ENCODE results near the gene RAB24. TPM values are rescaled to one million over a fixed set of nuclear protein-coding genes. Genes with fewer than 3 reads are reported as not detected.

The RAB24 gene
- total and polyA plus RNA-seq, 2 donors from 2014 or later: 25.0 to 77.6 TPM

- peak in 1 of 5 donors; percentile 61 for DNase-seq
- intact Hi-C loops (cut with DNase I): no loop called here
- Histone ChIP-seq H3K27ac (ENCODE audit: low read depth in 2 of 2, low read length in 2 of 2) (no peak overlapping the region), H3K4me3 (ENCODE audit: low read length in 3 of 3) (no peak overlapping the region), H3K9ac (ENCODE audit: low read length in 3 of 3) (no peak overlapping the region), H3K36me3 (ENCODE audit: control insufficient read depth in 2 of 3, insufficient read depth in 3 of 3, low read length in 3 of 3) (peaks cover 0 to 57% (median 33%) of the 10 kb centered on the region in 3 donors), H3K4me1 (ENCODE audit: control insufficient read depth in 2 of 3, insufficient read depth in 2 of 3, low read depth in 1 of 3, low read length in 3 of 3) (peaks cover 0 to 2% (median 0%) of the 10 kb centered on the region in 3 donors), H3K27me3 (ENCODE audit: control insufficient read depth, insufficient read depth, low read length) (no peaks in the 10 kb centered on the region), H3K9me3 (ENCODE audit: control insufficient read depth in 2 of 3, insufficient read depth in 1 of 3, low read length in 3 of 3) (no peaks in the 10 kb centered on the region)
- FAIRE-seq: no peak
- TF ChIP-seq CTCF (IDR thresholded peaks at IDR 0.05; ENCODE audit: borderline replicate concordance, extremely low read depth, insufficient read depth): no peak
Measured at GRCh38 chr5:177332896-177333260, 29.4 kb upstream of the RAB24 start.

GRCh38 chr5:177332031-177332895 is 28.7 kb upstream of the RAB24 start:
- TF ChIP-seq CTCF (IDR thresholded peaks at IDR 0.05; ENCODE audit: borderline replicate concordance, extremely low read depth, insufficient read depth): no peak
- H3K36me3 ChIP-seq (ENCODE audit: control insufficient read depth in 2 of 3, insufficient read depth in 3 of 3, low read length in 3 of 3): peaks cover 0 to 51% (median 31%) of the 10 kb centered on the region in 3 donors
- H3K4me1 ChIP-seq (ENCODE audit: control insufficient read depth in 2 of 3, insufficient read depth in 2 of 3, low read depth in 1 of 3, low read length in 3 of 3): peaks cover 0 to 2% (median 0%) of the 10 kb centered on the region in 3 donors
- no peak overlapping the region for H3K4me3 ChIP-seq (ENCODE audit: low read length in 3 of 3)
- H3K9me3 ChIP-seq (ENCODE audit: control insufficient read depth in 2 of 3, insufficient read depth in 1 of 3, low read length in 3 of 3): no peaks in the 10 kb centered on the region
- H3K27me3 ChIP-seq (ENCODE audit: control insufficient read depth, insufficient read depth, low read length): no peaks in the 10 kb centered on the region
- peak in 1 of 5 donors; percentile 74 for DNase-seq
- intact Hi-C loops (cut with DNase I): no loop called here
- no peak overlapping the region for H3K27ac ChIP-seq (ENCODE audit: low read depth in 2 of 2, low read length in 2 of 2)
- no peak for FAIRE-seq
- H3K9ac ChIP-seq (ENCODE audit: low read length in 3 of 3): no peak overlapping the region

GRCh38 chr5:177330991-177331842 is 27.7 kb upstream of the RAB24 start:
- Histone ChIP-seq H3K4me3 (ENCODE audit: low read length in 3 of 3) (no peak overlapping the region), H3K27me3 (ENCODE audit: control insufficient read depth, insufficient read depth, low read length) (no peaks in the 10 kb centered on the region), H3K4me1 (ENCODE audit: control insufficient read depth in 2 of 3, insufficient read depth in 2 of 3, low read depth in 1 of 3, low read length in 3 of 3) (peaks cover 0 to 2% (median 0%) of the 10 kb centered on the region in 3 donors), H3K9ac (ENCODE audit: low read length in 3 of 3) (no peak overlapping the region), H3K9me3 (ENCODE audit: control insufficient read depth in 2 of 3, insufficient read depth in 1 of 3, low read length in 3 of 3) (no peaks in the 10 kb centered on the region), H3K27ac (ENCODE audit: low read depth in 2 of 2, low read length in 2 of 2) (no peak overlapping the region), H3K36me3 (ENCODE audit: control insufficient read depth in 2 of 3, insufficient read depth in 3 of 3, low read length in 3 of 3) (peaks cover 0 to 42% (median 24%) of the 10 kb centered on the region in 3 donors)
- intact Hi-C loops (cut with DNase I): no loop called here
- no peak for TF ChIP-seq CTCF (IDR thresholded peaks at IDR 0.05; ENCODE audit: borderline replicate concordance, extremely low read depth, insufficient read depth)
- FAIRE-seq: no peak
- peak in 1 of 5 donors; percentile 49 for DNase-seq

Measured in kidney (tissue), 14 donors.